Measurements from ENCODE around the gene C13orf46.

DNA sequence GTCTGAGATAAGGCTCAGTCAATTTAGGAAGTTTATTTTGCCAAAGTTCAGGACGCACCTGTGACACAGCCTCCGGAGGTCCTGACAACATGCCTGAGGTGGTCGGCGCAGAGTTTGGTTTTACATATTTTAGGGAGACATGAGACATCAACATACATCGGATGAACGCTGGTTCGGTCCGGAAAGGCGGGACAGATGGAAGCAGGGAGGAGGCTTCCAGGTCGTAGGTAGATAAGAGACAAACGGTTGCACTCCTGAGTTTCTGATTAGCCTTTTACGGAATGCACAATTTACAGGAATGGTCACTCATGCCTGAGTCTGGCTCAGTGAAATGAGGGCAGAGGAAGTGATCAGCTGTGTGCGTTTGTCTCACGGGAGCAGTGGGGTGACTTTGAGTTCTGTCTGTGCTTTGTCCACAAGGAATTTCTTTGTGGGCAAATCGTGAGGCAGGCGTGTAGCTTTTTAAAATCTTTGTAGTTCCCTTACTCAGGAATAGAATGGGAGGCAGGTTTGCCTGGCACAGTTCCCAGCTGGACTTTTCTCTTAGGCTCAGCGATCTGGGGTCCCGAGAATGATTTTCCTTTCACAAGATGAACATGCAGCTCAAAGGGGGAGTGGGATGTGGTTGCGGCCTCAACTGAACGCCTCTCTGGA lies 36.2 kb downstream of the C13orf46 start:
- TF ChIP-seq, protein P1, sequence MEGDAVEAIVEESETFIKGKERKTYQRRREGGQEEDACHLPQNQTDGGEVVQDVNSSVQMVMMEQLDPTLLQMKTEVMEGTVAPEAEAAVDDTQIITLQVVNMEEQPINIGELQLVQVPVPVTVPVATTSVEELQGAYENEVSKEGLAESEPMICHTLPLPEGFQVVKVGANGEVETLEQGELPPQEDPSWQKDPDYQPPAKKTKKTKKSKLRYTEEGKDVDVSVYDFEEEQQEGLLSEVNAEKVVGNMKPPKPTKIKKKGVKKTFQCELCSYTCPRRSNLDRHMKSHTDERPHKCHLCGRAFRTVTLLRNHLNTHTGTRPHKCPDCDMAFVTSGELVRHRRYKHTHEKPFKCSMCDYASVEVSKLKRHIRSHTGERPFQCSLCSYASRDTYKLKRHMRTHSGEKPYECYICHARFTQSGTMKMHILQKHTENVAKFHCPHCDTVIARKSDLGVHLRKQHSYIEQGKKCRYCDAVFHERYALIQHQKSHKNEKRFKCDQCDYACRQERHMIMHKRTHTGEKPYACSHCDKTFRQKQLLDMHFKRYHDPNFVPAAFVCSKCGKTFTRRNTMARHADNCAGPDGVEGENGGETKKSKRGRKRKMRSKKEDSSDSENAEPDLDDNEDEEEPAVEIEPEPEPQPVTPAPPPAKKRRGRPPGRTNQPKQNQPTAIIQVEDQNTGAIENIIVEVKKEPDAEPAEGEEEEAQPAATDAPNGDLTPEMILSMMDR (IDR thresholded peaks at IDR 0.05) = no peak
- TF ChIP-seq EZH2 (IDR thresholded peaks at IDR 0.05) = no peak
